ENCODE data around the gene DAZL.

DAZL gene

GRCh38 chr3:16596352-16597032 is 8.7 kb downstream of the DAZL start:
- no peak overlapping the region for H3K4me3 ChIP-seq (ENCODE audit: low read depth, low read length)

DNA sequence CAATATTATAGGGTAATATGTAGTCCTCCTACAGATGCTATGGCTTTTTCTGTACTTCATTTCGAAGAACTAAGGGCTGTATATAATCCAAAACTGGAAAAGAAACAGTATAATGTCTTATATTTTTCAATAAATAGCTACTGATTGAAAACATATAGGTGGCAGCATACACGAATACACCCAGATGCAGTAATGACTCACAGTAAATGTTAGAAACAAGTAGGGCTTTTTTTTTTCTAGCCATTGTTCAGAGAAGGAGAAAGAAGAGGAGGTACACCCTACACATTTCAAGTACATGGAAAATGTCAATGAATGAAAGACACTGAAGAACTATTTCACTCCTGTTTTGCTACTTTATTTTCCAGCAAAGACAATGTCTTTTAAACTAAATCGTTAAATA is 9.4 kb downstream of the DAZL start:
- H3K4me3 ChIP-seq (ENCODE audit: low read depth, low read length), result no peak overlapping the region

- H3K4me3 ChIP-seq (ENCODE audit: low read depth, low read length), result no peak overlapping the region
Observed at GRCh38 chr3:16589867-16590624, 15.2 kb downstream of the DAZL start.

DNA sequence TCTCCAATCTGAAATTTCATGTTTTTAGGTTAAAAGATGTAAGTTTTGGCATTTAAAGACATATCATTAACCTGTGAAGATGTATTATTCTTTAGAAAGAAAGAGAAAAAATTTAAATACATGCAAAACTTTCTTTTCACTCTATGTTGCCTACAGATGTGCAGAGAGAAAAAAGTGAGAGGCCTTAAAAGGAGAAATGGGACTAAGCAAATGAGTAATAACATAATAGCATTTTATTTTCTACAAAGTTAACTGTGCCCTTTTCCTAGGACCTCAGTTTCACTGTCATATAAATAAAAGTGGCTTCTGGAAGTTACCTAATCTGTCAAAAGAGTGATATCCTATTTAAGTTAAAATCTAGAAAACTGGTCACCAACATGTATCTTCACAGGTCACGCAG is 16.1 kb downstream of the DAZL start:
- no peak overlapping the region for H3K4me3 ChIP-seq (ENCODE audit: low read depth, low read length)

DNA sequence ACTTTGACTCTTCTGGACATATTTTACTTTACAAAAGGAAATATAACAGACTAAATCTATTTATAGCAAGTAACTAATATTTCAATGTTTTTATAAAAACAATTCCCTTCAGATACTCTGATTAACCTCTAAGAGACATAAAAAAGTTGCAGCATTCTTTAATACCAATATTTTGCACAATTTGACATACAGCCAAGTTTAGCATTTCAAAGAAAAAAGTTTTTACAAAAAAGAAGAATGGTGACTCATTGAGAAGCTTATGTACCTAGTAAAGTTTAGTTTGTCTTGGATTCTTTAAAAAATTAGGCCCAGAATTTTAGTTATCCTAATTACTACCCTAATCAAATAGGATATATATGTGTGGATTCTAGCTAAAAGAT is 17.6 kb downstream of the DAZL start:
- H3K4me3 ChIP-seq (ENCODE audit: low read depth, low read length), result no peak overlapping the region

GRCh38 chr3:16587047-16587680 is 18.1 kb downstream of the DAZL start:
- no peak overlapping the region for H3K4me3 ChIP-seq (ENCODE audit: low read depth, low read length)

DNA sequence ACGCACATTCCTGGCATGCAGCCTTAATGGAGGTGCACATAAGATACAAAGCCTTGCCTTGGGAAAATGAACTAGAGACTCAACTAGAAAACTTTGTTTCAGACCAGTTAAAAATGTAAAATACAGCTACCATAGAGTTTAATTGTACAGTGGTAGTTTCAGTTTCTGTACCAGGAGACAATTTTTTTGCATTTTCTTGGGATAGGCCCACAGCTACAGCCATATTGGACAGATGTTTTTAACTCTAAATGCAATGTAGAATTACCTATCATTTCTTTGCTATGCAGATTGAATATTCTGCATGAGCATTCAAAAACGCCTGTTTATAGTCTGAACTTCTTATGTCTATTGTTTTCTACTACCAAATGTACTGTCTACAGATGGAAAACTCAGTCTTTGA is 20.3 kb downstream of the DAZL start:
- no peak overlapping the region for H3K4me3 ChIP-seq (ENCODE audit: low read depth, low read length)

DNA sequence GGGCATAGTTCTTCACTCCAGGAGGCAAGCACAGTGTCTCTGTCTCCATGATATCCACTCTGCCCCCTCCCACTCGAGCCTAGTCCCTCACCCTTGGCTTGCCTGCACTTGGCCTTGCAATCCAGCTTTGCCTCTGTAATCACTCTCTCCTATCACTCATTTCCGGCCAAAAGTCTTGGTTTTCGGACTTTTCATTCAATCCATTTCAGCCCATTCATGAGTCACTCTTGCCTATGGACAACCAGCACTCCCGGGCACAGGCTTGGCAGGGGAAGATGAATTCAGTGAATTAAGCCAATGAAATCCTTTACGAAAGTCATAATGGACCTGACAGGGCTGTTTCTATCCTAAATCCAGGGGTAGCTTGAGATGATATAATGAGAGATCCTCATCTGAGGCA is 21.7 kb downstream of the DAZL start:
- no peak overlapping the region for H3K4me3 ChIP-seq (ENCODE audit: low read depth, low read length)

- no peak overlapping the region for H3K4me3 ChIP-seq (ENCODE audit: low read depth, low read length)
Observed at GRCh38 chr3:16570113-16570512, 35.1 kb downstream of the DAZL start.

DNA sequence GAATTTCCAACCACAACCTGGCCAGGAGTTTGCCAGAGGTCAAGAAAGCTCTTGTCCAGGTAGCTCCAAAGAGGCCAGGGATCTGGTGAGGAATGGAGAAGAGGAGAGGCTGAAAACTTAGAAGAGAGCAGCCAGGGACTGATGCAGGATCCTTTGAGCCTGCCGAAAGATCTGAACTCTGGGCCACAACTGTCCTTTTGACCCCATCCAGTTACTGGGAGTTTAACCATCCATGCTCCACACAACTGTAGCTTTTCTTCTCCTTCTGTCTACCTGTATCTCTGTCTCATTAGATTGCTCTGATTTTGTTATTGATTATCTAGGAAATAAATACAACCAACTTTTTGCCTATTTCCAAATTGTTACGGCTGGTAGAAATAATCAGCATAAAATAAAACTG is 36.7 kb downstream of the DAZL start:
- H3K4me3 ChIP-seq (ENCODE audit: low read depth, low read length), result no peak overlapping the region

GRCh38 chr3:16568115-16568514 is 37.1 kb downstream of the DAZL start:
- no peak overlapping the region for H3K4me3 ChIP-seq (ENCODE audit: low read depth, low read length)

GRCh38 chr3:16559653-16560365 is 45.4 kb downstream of the DAZL start:
- H3K4me3 ChIP-seq (ENCODE audit: low read depth, low read length), result no peak overlapping the region

DNA sequence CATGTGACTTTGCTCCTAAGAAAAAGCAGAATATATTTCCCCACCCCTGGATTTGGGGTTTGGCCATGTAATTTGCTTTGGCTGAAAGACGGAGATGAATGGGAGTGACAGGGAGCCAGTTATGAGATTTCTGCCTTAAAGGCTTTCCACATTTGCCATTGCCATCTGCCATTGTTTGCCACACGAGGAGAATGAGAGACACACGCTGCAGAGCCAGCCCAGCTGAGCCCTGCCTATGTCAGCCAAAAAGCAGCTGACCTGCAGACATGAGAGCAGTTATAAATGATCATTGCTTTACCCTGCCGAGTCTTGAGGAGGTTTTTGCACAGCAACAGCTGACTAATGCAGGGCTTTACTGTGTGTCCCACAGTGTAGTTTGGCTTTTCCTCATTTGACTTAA is 51.1 kb downstream of the DAZL start:
- no peak overlapping the region for H3K4me3 ChIP-seq (ENCODE audit: low read depth, low read length)

- H3K4me3 ChIP-seq (ENCODE audit: low read depth, low read length), result no peak overlapping the region
Observed at GRCh38 chr3:16552757-16553156, 52.5 kb downstream of the DAZL start.

DNA sequence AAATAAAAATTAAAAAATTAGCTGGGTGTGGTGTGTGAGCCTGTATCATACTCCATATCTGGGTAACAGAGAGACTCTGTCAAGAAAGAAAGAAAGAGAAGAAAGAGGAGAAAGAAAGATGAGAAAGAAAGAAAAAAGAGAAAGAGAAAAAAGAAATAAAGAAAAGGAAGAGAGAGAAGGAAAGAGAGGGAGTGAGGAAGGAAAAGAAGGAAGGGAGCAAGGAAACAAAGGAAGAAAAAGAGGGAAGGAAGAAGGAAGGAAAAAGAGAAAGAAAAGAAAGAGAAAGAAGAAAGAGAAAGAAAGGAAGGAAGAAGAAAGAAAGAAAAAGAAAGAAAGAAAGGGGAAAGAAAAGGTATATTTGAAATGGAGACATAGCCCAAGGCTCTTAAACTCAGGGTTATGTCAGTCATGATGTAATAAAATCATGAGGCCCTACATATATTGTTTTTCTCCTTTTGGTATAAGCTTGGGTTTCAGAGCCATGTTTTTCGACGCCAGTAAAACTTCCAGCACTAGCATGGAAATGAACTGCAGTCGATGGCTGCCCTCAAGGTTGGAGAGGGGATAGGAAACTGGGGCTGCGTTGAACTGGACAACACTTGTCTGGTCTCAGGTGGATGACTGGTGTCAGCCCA is 53.8 kb downstream of the DAZL start:
- H3K4me3 ChIP-seq (ENCODE audit: low read depth, low read length), result no peak overlapping the region

DNA sequence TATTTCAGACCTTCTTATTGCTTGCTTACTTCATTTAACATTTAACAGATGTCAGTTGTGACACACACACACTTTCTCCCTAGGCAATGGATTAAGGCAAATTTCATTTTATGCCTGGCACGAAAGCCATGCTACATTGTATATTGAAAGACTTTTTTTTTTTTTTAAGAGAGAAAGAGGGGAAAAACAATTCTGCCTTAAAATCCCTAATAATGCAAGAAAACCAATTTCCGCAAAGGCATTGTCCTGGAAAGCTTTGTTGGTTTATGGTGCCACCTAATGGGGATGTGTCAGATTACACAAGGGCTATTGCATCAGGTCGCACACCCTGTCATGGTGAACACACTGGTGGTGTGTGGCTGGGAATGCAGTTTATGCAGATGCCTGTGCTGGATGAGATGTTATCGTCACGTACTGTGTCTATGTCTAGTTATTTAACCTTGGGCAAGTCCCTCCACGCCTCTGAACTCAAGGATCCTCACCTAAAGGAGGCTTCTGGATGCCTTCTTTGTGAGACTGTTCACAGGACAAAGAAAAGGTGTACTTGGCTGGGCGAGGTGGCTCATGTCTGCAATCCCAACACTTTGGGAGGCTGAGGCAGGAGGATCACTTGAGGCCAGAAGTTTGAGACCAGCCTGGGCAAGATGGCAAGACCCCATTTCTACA is 54.4 kb downstream of the DAZL start:
- no peak overlapping the region for H3K4me3 ChIP-seq (ENCODE audit: low read depth, low read length)

GRCh38 chr3:16550305-16550675 is 54.9 kb downstream of the DAZL start:
- H3K4me3 ChIP-seq (ENCODE audit: low read depth, low read length), result no peak overlapping the region

- H3K4me3 ChIP-seq (ENCODE audit: low read depth, low read length), result no peak overlapping the region
Observed at GRCh38 chr3:16548721-16549120, 56.5 kb downstream of the DAZL start.

DNA sequence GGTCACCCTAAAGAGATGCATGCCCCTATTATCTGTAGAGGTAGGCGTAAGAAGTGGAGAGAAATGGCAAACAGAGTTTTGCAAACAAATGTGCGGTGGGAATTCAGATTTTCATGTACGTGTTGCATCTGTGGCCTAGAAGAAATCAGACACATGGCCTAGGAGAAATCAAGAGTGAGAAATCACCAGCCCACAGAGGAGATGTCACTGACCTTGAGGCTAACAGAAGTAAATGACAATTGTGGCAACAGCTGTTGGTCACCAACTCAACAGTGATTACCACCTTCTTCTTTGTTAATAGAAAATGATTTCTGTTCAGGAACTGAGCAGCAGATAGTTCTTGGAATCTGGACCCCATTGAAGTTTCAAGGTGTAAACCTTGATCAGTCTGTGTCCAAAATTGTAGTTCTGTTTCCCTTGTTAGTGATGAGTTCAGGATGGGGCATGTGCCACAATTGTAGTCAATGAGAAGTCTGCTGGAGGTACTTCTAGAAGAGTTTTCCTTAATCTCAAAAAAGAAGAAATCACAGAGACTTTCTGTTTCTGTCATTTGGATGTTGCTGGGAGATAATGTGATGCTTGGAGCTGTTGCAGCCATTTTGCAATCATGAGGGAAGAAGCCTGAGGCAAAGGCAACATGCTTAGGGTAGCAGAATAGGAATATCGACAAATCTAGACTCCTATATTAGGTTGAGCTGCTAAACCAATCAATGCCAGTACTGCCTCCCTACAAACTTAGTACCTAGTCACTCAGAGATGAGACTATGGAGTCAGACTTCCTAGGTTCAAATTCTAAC is 57.5 kb downstream of the DAZL start:
- no peak overlapping the region for H3K4me3 ChIP-seq (ENCODE audit: low read depth, low read length)
